PC-9 (cell line): Measurements from ENCODE around the gene OS9.

Source experiments
- CTCF ChIP-seq: fragments of 200-600 bp; sonication (generic); conservative IDR thresholded peaks from 2 replicates; pipeline ENCODE4 v1.6.1; 2017; ENCODE audit warnings: mixed run types, antibody characterized with exemption, mild to moderate bottlenecking, moderate library complexity
- EZH2 ChIP-seq: fragments of 200-600 bp; sonication (generic); IDR thresholded peaks from 2 replicates; pipeline ENCODE4 v1.8.0; 2017; ENCODE audit warnings: antibody characterized with exemption, low read depth

GRCh38 chr12:57719777-57720605 lies 26.1 kb downstream of the OS9 start:
- TF ChIP-seq CTCF (no peak), EZH2 (no peak)
